SJCRH30 (cell line): Measurements from ENCODE around the gene PCDHA13. TPM values are rescaled to one million over a fixed set of nuclear protein-coding genes. Genes with fewer than 3 reads are reported as not detected.
"Not testable (repeated sequence)": the region's sequence is repeated elsewhere in the genome, so short reads cannot be mapped to it uniquely, and the experiment has no call there.

Source experiments
- DNase-seq, 2 experiments: peaks; one replicate each; pipeline ENCODE4 v3.0.0-alpha.2; 2015 to 2020
- H3K27ac ChIP-seq: fragments of 250-450 bp; sonication (Bioruptor Pico); 2 replicates; pipeline ENCODE4 v1.5.1; 2020; ENCODE audit warnings: mild to moderate bottlenecking, moderate library complexity
- H3K27me3 ChIP-seq: fragments of 250-450 bp; sonication (Bioruptor Pico); 2 replicates; pipeline ENCODE4 v1.5.1; 2020; ENCODE audit warnings: mild to moderate bottlenecking, moderate library complexity
- H3K36me3 ChIP-seq: fragments of 250-450 bp; sonication (Bioruptor Pico); 2 replicates; pipeline ENCODE4 v1.5.1; 2020; ENCODE audit warnings: mild to moderate bottlenecking, moderate library complexity
- H3K4me1 ChIP-seq: fragments of 250-450 bp; sonication (Bioruptor Pico); 2 replicates; pipeline ENCODE4 v1.5.1; 2020; ENCODE audit warnings: mild to moderate bottlenecking, moderate library complexity
- H3K4me3 ChIP-seq: fragments of 250-450 bp; sonication (Bioruptor Pico); 2 replicates; pipeline ENCODE4 v1.5.1; 2020; ENCODE audit warnings: mild to moderate bottlenecking, moderate library complexity
- H3K9me3 ChIP-seq: fragments of 250-450 bp; sonication (Bioruptor Pico); replicated peaks from 2 replicates; pipeline ENCODE4 v1.5.1; 2020; ENCODE audit warnings: mild to moderate bottlenecking, moderate library complexity
- total RNA-seq: library from RNA; depleted of rRNA; stranded (reverse); fragments of >200 nt; shearing (Covaris generic); gene quantifications from 2 replicates; pipeline ENCODE4 v1.2.3, GENCODE V29; 2014

Gene PCDHA13
- total RNA-seq, 1 experiment from 2014 or later: not detected

DNA sequence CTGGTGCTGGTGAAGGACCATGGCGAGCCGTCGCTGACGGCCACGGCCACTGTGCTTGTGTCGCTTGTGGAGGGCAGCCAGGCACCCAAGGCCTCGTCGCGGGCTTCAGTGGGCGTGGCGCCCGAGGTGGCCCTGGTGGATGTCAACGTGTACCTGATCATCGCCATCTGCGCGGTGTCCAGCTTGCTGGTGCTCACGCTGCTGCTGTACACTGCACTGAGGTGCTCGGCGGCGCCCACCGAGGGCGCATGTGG is 24.0 kb upstream of the PCDHA13 start:
- Histone ChIP-seq H3K4me3 (no peak overlapping the region), H3K27ac (no peak overlapping the region), H3K4me1 (no peaks in the 10 kb centered on the region), H3K36me3 (no peaks in the 10 kb centered on the region), H3K9me3 (no peaks in the 10 kb centered on the region), H3K27me3 (no peaks in the 10 kb centered on the region)
- no peak for DNase-seq

DNA sequence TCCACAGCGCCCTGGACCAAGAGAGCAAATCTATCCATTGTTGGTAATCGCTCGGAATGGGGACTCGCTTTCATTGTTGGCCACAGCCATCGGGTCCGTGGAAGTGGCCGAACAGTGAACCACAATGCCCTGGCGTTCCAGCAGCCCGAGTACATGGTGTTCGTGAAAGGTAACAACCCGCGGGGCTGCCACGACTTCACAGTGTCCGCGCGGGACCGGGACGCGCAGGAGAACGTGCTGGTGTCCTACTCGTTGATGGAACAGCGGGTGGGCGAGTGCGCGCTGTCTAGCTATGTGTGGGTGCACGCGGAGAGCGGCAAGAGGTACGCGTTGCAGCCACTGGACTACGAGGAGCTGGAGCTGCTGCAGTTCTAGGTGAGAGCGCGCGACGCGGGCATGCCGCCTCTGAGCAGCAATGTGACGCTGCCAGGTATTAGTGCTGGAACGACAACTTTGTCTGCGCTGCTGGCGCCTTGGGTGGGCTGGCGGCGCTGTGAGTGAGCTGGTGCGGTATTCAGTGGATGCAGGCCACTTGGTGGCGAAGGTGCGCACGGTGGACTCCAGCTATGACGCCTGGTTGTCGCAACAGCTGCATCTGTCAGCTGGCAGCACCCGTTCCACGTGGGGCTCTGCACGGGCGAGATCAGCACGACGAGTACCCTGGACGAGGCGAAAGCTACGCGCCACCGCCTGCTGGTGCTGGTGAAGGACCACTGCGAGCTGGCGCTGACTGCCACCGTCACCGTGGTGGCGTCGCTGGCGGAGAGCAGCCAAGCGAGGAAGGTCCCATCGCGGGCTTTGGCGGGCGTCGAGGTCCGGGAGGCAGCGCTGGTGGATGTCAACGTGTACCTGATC is 19.3 kb upstream of the PCDHA13 start:
- H3K4me1 ChIP-seq: no peaks in the 10 kb centered on the region
- no peaks in the 10 kb centered on the region for H3K9me3 ChIP-seq
- H3K27me3 ChIP-seq: no peaks in the 10 kb centered on the region

DNA sequence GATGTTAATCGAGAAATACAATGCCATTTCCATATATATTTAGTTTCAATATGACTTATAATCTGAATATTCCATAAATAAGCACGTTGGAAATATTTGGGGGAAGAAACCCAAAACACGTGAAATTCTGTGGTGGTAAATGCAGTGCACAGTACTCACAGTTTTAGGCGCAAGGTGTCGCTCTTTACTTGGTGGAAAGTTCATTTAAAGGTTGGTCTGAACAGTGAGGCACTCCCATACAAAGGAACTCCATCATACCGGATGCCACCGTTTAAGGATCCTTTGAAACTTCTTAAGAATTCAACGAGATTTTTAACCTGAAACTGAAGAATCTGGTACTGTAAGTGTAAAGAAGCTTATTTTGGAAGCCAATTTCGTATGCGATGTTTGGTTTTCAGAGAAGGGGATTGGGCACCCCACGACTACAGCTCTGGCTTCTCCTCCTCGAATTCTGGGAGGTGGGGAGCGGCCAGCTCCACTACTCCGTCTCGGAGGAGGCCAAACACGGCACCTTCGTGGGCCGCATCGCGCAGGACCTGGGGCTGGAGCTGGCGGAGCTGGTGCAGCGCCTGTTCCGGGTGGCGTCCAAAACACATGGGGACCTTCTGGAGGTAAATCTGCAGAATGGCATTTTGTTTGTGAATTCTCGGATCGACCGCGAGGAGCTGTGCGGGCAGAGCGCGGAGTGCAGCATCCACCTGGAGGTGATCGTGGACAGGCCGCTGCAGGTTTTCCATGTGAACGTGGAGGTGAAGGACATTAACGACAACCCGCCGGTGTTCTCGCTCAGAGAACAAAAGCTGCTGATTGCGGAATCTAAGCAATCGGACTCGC is 13.0 kb upstream of the PCDHA13 start, which contains the start of gene PCDHA11:
Gene PCDHA11 (plus strand): TSS at position 237 of the 834 bp plus-strand sequence. CDS start 147 bp downstream, at position 384.
- Histone ChIP-seq H3K9me3 (no peaks in the 10 kb centered on the region), H3K4me3 (no peak within 1 kb of the TSS), H3K27ac (no peak within 1 kb of the TSS), H3K27me3 (no peaks in the 10 kb centered on the region), H3K36me3 (no peaks in the 10 kb centered on the region), H3K4me1 (no peaks in the 10 kb centered on the region)
- peak in 1 of 2 experiments; percentile 9 for DNase-seq

More for the DNA sequence above, 19.3 kb upstream of the PCDHA13 start:
- no peak for DNase-seq
- H3K27ac ChIP-seq: no peak overlapping the region
- H3K36me3 ChIP-seq: no peaks in the 10 kb centered on the region
- no peak overlapping the region for H3K4me3 ChIP-seq

DNA sequence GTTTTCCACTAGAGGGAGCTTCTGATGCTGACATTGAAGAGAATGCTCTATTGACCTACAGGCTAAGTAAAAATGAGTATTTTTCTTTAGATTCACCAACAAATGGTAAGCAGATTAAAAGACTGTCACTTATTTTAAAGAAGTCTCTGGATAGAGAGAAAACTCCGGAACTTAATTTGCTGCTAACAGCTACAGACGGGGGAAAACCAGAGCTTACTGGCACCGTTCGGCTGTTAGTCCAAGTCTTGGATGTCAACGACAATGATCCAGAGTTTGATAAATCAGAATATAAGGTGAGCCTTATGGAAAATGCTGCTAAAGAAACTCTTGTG is 12.4 kb upstream of the PCDHA13 start:
- Histone ChIP-seq H3K27me3 (no peaks in the 10 kb centered on the region), H3K9me3 (no peaks in the 10 kb centered on the region), H3K4me3 (no peak overlapping the region), H3K4me1 (no peaks in the 10 kb centered on the region), H3K27ac (no peak overlapping the region), H3K36me3 (no peaks in the 10 kb centered on the region)
- no peak for DNase-seq

DNA sequence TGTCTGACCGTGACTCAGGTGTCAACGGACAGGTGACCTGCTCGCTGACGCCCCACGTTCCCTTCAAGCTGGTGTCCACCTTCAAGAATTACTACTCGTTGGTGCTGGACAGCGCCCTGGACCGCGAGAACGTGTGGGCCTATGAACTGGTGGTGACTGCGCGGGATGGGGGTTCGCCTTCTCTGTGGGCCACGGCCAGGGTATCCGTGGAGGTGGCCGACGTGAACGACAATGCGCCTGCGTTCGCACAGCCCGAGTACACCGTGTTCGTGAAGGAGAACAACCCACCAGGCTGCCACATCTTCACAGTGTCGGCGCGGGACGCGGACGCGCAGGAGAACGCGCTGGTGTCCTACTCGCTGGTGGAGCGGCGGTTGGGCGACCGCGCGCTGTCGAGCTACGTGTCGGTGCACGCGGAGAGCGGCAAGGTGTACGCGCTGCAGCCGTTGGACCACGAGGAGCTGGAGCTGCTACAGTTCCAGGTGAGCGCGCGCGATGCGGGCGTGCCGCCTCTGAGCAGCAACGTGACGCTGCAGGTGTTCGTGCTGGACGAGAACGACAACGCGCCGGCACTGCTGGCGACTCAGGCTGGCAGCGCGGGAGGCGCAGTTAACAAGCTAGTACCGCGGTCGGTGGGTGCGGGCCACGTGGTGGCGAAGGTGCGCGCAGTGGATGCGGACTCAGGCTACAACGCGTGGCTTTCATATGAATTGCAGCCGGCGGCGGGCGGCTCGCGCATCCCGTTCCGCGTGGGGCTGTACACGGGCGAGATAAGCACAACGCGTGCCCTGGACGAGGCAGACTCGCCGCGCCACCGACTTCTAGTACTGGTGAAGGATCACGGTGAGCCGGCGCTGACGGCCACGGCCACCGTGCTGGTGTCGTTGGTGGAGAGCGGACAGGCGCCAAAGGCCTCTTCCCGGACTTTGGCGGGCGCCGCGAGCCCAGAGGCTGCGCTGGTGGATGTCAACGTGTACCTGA is 11.4 kb upstream of the PCDHA13 start:
- Histone ChIP-seq H3K36me3 (no peaks in the 10 kb centered on the region), H3K4me3 (no peak overlapping the region), H3K9me3 (no peaks in the 10 kb centered on the region), H3K4me1 (no peaks in the 10 kb centered on the region), H3K27me3 (no peaks in the 10 kb centered on the region), H3K27ac (no peak overlapping the region)
- DNase-seq: no peak

DNA sequence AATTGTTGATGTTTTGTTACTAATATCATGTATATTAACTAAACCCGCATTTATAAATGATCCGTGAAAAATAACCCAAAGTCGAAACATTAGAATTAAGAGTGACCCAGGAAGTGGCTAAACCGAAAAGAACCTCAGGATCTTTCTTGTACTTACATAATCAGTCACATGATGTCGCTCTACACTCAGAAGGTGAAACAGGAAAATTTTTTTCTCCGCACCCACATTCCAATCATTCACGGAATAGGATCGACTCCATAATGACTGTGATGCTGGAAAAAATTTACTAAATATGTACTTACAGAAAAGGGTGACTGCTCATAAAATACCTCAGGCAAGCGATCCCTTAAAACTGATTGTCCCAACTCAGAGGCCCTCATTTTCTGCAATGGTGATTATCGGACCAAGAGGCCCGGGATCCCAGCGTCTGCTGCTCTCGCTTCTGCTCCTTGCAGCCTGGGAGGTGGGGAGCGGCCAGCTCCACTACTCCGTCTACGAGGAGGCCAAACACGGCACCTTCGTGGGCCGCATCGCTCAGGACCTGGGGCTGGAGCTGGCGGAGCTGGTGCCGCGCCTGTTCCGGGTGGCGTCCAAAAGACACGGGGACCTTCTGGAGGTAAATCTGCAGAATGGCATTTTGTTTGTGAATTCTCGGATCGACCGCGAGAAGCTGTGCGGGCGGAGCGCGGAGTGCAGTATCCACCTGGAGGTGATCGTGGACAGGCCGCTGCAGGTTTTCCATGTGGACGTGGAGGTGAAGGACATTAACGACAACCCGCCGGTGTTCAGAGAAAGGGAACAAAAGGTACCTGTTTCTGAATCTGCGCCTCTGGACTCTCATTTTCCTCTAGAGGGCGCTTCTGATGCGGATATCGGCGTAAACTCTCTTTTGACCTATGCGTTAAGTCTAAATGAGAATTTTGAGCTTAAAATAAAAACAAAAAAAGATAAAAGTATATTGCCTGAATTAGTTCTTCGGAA is 6.5 kb upstream of the PCDHA13 start, which contains the start of gene PCDHA12:
Gene PCDHA12 (plus strand): TSS at position 224 of the 981 bp plus-strand sequence. CDS start 165 bp downstream, at position 389.
- no peak within 1 kb of the TSS for H3K27ac ChIP-seq
- no peaks in the 10 kb centered on the region for H3K9me3 ChIP-seq
- no peaks in the 10 kb centered on the region for H3K27me3 ChIP-seq
- H3K4me1 ChIP-seq: no peaks in the 10 kb centered on the region
- H3K36me3 ChIP-seq: no peaks in the 10 kb centered on the region
- no peak within 1 kb of the TSS for H3K4me3 ChIP-seq
- no peak for DNase-seq

DNA sequence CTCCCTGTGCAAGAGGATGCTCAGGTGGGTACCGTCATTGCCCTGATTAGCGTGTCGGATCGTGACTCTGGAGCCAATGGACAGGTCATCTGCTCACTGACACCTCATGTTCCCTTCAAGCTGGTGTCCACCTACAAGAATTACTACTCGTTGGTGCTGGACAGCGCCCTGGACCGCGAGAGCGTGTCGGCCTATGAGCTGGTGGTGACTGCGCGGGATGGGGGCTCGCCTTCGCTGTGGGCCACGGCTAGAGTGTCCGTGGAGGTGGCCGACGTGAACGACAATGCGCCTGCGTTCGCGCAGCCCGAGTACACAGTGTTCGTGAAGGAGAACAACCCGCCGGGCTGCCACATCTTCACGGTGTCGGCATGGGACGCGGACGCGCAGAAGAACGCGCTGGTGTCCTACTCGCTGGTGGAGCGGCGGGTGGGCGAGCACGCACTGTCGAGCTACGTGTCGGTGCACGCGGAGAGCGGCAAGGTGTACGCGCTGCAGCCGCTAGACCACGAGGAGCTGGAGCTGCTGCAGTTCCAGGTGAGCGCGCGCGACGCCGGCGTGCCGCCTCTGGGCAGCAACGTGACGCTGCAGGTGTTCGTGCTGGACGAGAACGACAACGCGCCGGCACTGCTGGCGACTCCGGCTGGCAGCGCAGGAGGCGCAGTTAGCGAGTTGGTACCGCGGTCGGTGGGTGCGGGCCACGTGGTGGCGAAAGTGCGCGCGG is 5.2 kb upstream of the PCDHA13 start:
- H3K9me3 ChIP-seq, H3K4me1 ChIP-seq, H3K27ac ChIP-seq, H3K36me3 ChIP-seq, DNase-seq, H3K4me3 ChIP-seq, H3K27me3 ChIP-seq: not testable (repeated sequence)

DNA sequence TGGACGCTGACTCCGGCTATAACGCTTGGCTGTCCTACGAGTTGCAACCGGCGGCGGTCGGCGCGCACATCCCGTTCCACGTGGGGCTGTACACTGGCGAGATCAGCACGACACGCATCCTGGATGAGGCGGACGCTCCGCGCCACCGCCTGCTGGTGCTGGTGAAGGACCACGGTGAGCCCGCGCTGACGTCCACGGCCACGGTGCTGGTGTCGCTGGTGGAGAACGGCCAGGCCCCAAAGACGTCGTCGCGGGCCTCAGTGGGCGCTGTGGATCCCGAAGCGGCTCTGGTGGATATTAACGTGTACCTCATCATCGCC is 4.7 kb upstream of the PCDHA13 start:
- H3K27me3 ChIP-seq: no peaks in the 10 kb centered on the region
- H3K4me1 ChIP-seq: no peaks in the 10 kb centered on the region
- H3K4me3 ChIP-seq: no peak overlapping the region
- no peaks in the 10 kb centered on the region for H3K9me3 ChIP-seq
- H3K36me3 ChIP-seq: no peaks in the 10 kb centered on the region
- no peak for DNase-seq
- no peak overlapping the region for H3K27ac ChIP-seq

DNA sequence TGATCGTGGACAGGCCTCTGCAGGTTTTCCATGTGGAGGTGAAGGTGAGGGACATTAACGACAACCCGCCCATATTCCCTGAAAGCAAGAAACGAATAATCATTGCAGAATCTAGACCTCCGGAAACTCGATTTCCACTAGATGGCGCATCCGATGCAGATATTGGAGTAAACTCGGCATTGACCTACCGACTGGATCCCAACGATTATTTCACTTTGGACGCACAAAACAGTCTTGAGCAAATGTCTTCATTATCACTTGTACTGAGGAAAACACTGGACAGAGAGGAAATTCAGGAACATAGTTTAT is 621 bp downstream of the PCDHA13 start:
- Histone ChIP-seq H3K9me3 (no peaks in the 10 kb centered on the region), H3K4me3 (no peak overlapping the region), H3K4me1 (no peaks in the 10 kb centered on the region), H3K27me3 (no peaks in the 10 kb centered on the region), H3K36me3 (no peaks in the 10 kb centered on the region), H3K27ac (no peak overlapping the region)
- peak in 1 of 2 experiments; percentile 40 for DNase-seq

DNA sequence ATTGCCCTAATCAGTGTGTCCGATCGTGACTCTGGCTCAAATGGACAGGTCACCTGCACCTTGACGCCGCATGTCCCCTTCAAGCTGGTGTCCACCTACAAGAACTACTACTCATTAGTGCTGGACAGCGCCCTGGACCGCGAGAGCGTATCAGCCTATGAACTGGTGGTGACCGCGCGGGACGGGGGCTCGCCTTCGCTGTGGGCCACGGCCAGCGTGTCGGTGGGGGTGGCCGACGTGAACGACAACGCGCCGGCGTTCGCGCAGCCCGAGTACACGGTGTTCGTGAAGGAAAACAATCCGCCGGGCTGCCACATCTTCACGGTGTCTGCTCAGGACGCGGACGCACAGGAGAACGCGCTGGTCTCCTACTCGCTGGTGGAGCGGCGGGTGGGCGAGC is 1.4 kb downstream of the PCDHA13 start:
- H3K4me1 ChIP-seq: no peaks in the 10 kb centered on the region
- no peaks in the 10 kb centered on the region for H3K36me3 ChIP-seq
- H3K27ac ChIP-seq: no peak overlapping the region
- peaks cover 3% of the 10 kb centered on the region; the same call in 1 of the 2 replicates for H3K27me3 ChIP-seq
- DNase-seq: no peak
- no peak overlapping the region for H3K4me3 ChIP-seq
- no peaks in the 10 kb centered on the region for H3K9me3 ChIP-seq

DNA sequence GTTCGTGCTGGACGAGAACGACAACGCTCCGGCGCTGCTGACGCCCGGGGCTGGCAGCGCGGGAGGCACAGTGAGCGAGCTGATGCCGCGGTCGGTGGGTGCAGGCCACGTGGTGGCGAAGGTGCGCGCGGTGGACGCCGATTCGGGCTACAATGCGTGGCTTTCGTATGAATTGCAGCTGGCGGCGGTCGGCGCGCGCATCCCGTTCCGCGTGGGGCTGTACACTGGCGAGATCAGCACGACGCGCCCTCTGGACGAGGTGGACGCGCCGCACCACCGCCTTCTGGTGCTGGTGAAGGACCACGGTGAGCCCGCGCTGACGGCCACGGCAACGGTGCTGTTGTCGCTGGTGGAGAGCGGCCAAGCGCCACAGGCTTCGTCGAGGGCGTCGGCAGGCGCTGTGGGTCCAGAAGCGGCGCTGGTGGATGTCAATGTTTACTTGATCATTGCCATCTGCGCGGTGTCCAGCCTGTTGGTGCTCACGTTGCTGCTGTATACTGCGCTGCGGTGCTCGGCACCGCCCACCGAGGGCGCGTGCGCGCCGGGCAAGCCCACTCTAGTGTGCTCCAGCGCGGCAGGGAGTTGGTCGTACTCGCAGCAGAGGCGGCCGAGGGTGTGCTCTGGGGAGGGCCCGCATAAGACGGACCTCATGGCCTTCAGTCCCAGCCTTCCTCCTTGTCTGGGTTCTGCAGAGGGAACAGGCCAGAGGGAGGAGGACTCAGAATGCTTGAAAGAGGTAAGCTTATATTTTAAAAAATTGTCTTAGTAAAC is 2.2 kb downstream of the PCDHA13 start:
- H3K36me3 ChIP-seq: no peaks in the 10 kb centered on the region
- H3K9me3 ChIP-seq: no peaks in the 10 kb centered on the region
- no peak overlapping the region for H3K4me3 ChIP-seq
- H3K27me3 ChIP-seq: peaks cover 4% of the 10 kb centered on the region; the same call in 1 of the 2 replicates
- no peak for DNase-seq
- H3K4me1 ChIP-seq: no peaks in the 10 kb centered on the region
- H3K27ac ChIP-seq: no peak overlapping the region

DNA sequence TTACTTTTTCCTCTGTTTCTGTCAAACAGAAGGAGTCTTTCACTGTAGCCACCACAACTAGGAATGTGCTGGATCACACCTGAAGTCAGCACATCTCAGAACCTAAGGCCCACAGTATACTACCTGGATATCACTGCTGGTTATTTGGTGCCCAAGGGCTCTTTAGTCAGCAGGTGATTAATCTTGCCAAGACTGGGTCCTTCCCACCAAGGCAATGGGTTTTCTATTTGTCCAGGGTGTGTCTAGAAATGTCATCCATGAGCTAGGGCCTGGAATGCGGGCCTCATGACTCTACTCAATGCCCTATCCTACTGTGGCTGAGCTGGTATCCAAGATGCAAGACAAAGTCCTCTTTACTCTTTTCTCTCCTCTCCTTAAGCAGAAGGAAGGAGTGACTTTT is 34.4 kb downstream of the PCDHA13 start:
- H3K27me3 ChIP-seq: no peaks in the 10 kb centered on the region
- no peak overlapping the region for H3K4me3 ChIP-seq
- no peaks in the 10 kb centered on the region for H3K36me3 ChIP-seq
- DNase-seq: no peak
- H3K4me1 ChIP-seq: no peaks in the 10 kb centered on the region
- H3K9me3 ChIP-seq: no peaks in the 10 kb centered on the region
- H3K27ac ChIP-seq: no peak overlapping the region

DNA sequence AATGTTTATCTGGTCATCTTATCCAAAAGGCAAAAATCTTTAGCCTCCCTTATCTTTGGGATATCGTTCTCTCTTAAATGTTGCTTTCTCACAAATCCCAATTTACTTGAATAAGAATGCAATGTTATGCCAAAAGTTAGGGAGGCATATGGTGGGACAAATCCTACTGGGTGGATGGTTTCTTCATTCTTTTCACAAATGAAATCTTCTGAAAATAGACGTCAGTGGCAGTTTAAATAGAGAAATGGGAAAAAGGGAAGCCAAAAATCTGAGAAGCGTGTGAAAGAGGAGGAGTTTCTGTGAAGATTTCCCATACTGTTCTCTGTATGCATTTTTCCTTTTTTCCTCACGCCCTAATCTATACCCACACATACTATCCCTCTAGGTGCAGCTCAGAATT is 41.7 kb downstream of the PCDHA13 start:
- no peak overlapping the region for H3K27ac ChIP-seq
- H3K9me3 ChIP-seq: no peaks in the 10 kb centered on the region
- H3K4me3 ChIP-seq: no peak overlapping the region
- DNase-seq: no peak
- H3K27me3 ChIP-seq: no peaks in the 10 kb centered on the region
- H3K4me1 ChIP-seq: no peaks in the 10 kb centered on the region
- no peaks in the 10 kb centered on the region for H3K36me3 ChIP-seq
